Mucosa of rectum (tissue), 2 donors: ENCODE results near the gene FAF2.

Source experiments
- H3K27ac ChIP-seq, 2 donors: one replicate each; pipeline ENCODE4 v1.7.0; 2013; ENCODE audit warnings: inconsistent platforms in 2 of 2, low read depth in 2 of 2, low read length in 2 of 2
- H3K27me3 ChIP-seq, 2 donors: one replicate each; pipeline ENCODE4 v1.7.0; 2013; ENCODE audit warnings: low read length in 2 of 2; ENCODE audit not compliant: control insufficient read depth in 2 of 2, insufficient read depth in 2 of 2
- H3K36me3 ChIP-seq, 2 donors: one replicate each; pipeline ENCODE4 v1.7.0; 2013; ENCODE audit warnings: low read length in 2 of 2; ENCODE audit not compliant: control insufficient read depth in 2 of 2, insufficient read depth in 2 of 2
- H3K4me1 ChIP-seq, 2 donors: one replicate each; pipeline ENCODE4 v1.7.0; 2013; ENCODE audit warnings: low read length in 2 of 2, mild to moderate bottlenecking in 1 of 2; ENCODE audit not compliant: control insufficient read depth in 2 of 2, insufficient read depth in 2 of 2
- H3K4me3 ChIP-seq, 2 donors: one replicate each; pipeline ENCODE4 v1.7.0; 2013; ENCODE audit warnings: low read length in 2 of 2
- H3K9ac ChIP-seq, 2 donors: one replicate each; pipeline ENCODE4 v1.7.0; 2013; ENCODE audit warnings: low read length in 2 of 2, low read depth in 1 of 2, mild to moderate bottlenecking in 1 of 2
- H3K9me3 ChIP-seq, 2 donors: one replicate each; pipeline ENCODE4 v1.7.0; 2013; ENCODE audit warnings: low read length in 2 of 2; ENCODE audit not compliant: control insufficient read depth in 2 of 2
- donor health status: healthy.
- donor health status: Normal muscosa, but diverticular disease.

FAF2 gene

DNA sequence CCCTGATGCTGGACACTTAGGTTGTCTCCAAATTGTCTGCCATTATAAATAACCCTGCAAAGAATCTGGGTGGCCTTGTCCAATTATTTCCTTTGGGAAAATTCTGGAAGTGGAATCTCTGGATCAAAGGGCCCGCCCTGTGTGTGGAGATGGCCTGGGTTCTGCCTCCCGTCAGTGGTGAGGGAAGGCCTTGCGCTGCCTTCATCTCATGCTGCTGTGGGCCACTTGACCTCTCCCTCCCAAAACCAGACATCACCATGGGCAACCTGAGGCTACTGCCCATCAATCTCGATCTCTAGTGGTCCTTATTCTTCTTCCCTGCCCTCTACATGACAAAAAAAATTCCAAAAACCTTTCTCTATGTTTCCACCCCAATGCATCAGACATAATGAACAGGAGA, 38.4 kb upstream of the FAF2 start:
- peaks cover 8 to 43% of the 10 kb centered on the region in 2 donors for H3K36me3 ChIP-seq
- no peak overlapping the region for H3K27ac ChIP-seq
- H3K9ac ChIP-seq, result no peak overlapping the region
- no peak overlapping the region for H3K4me3 ChIP-seq
- H3K4me1 ChIP-seq, result peaks cover 27 to 45% of the 10 kb centered on the region in 2 donors
- no peaks in the 10 kb centered on the region for H3K9me3 ChIP-seq
- no peaks in the 10 kb centered on the region for H3K27me3 ChIP-seq

DNA sequence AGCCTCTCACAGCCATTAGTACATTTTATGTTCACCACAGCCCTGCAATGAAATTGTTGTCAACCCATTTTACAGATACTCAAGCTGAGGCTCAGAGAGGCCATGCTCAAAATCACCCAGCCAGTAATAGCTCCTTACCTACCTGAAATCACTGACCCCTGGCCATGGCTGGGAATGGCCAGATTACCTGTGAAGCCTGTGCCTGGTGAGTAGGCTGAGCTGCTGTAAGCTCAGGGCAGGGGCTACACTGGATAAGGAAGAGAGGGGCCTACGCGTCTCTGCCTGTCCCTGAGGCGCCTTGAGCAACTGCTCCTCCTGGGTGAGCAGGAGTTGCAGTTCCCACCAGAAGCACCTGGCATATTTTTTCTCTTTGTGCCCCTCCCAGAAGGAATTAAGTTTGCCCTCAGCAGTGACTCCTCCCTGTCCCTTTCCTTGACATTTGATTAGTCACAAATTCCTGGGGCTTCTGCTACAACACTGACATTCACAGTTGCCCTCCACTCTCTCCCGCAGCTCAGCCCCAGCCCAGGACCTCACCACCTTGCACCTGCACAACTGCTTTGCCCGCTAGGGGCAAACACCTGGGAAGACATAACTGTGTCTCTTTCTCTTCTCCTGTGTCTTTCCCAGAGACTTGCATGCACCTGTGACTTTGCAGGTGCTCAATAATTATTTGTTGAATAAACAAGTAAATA, 37.6 kb upstream of the FAF2 start:
- no peak overlapping the region for H3K4me3 ChIP-seq
- no peaks in the 10 kb centered on the region for H3K9me3 ChIP-seq
- H3K27me3 ChIP-seq, result no peaks in the 10 kb centered on the region
- H3K36me3 ChIP-seq, result peaks cover 8 to 43% of the 10 kb centered on the region in 2 donors
- peak overlapping the region in 1 of 2 donors; percentile 6 for H3K9ac ChIP-seq
- H3K27ac ChIP-seq, result no peak overlapping the region
- H3K4me1 ChIP-seq, result peaks cover 27 to 44% of the 10 kb centered on the region in 2 donors

GRCh38 chr5:176412517-176413254, 35.5 kb upstream of the FAF2 start:
- peaks cover 8 to 26% of the 10 kb centered on the region in 2 donors for H3K36me3 ChIP-seq
- H3K4me3 ChIP-seq, result no peak overlapping the region
- no peaks in the 10 kb centered on the region for H3K27me3 ChIP-seq
- peak overlapping the region in 1 of 2 donors; percentile 16 for H3K27ac ChIP-seq
- H3K4me1 ChIP-seq, result peaks cover 26 to 39% of the 10 kb centered on the region in 2 donors
- no peak overlapping the region for H3K9ac ChIP-seq
- H3K9me3 ChIP-seq, result no peaks in the 10 kb centered on the region

GRCh38 chr5:176413255-176413565, 35.0 kb upstream of the FAF2 start:
- peaks cover 26 to 39% of the 10 kb centered on the region in 2 donors for H3K4me1 ChIP-seq
- peak overlapping the region in 1 of 2 donors; percentile 97 for H3K9ac ChIP-seq
- H3K27ac ChIP-seq, result peak overlapping the region in 1 of 2 donors; percentile 16
- H3K4me3 ChIP-seq, result no peak overlapping the region
- no peaks in the 10 kb centered on the region for H3K9me3 ChIP-seq
- no peaks in the 10 kb centered on the region for H3K27me3 ChIP-seq
- peaks cover 6 to 21% of the 10 kb centered on the region in 2 donors for H3K36me3 ChIP-seq

DNA sequence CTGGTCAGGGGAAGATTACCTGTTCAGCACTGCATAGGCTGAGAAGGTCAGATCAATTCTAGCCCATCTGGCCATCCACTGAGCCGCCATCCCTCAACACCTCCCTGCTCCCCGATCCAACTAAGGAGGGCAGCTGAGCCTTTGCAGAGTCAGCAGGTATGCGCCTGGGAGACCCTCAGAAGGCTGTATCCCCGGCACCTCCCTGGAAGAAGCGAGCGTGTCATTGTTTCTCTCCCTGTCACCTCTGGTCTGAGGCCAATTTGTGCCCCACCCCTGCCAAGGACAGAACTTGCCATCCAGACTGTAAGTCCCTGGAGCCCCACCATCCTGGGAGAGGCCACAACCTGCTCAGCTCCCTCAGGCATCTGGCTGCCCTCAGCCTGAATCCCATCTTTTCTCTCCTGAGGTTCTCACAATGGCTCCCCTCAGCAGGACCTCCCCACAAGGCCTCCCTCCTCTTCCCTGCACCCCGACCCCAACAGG, 34.4 kb upstream of the FAF2 start:
- peak overlapping the region in 1 of 2 donors; percentile 97 for H3K9ac ChIP-seq

DNA sequence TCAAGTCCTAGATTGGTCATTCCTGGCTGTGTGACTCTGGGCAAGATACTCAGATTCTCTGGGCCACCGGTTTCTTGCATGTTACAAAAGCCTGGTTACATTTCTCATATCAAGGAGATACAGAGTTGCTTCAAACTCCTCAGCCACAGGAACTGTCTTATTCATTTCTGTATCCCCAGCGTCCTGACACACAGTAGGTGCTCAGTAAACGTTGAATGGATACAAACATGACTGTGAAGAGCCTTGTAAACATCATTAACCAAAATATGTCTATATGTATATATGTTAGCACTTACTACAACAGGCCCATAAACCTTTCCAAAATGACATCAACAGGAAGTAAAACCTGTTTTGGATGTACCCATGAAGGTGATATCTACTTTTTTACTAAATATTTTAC, 33.5 kb upstream of the FAF2 start:
- Histone ChIP-seq H3K9ac (peak overlapping the region; percentile 81 to 97), H3K27me3 (no peaks in the 10 kb centered on the region), H3K4me3 (peak overlapping the region; percentile 89 to 93), H3K27ac (peak overlapping the region in 1 of 2 donors; percentile 84), H3K36me3 (peaks cover 6 to 12% of the 10 kb centered on the region in 2 donors), H3K4me1 (peaks cover 26 to 39% of the 10 kb centered on the region in 2 donors), H3K9me3 (no peaks in the 10 kb centered on the region)

More for the DNA sequence above, 34.4 kb upstream of the FAF2 start:
- peak overlapping the region in 1 of 2 donors; percentile 24 for H3K27ac ChIP-seq
- H3K4me1 ChIP-seq, result peaks cover 26 to 39% of the 10 kb centered on the region in 2 donors
- peaks cover 6 to 17% of the 10 kb centered on the region in 2 donors for H3K36me3 ChIP-seq
- H3K4me3 ChIP-seq, result no peak overlapping the region
- no peaks in the 10 kb centered on the region for H3K27me3 ChIP-seq
- no peaks in the 10 kb centered on the region for H3K9me3 ChIP-seq

DNA sequence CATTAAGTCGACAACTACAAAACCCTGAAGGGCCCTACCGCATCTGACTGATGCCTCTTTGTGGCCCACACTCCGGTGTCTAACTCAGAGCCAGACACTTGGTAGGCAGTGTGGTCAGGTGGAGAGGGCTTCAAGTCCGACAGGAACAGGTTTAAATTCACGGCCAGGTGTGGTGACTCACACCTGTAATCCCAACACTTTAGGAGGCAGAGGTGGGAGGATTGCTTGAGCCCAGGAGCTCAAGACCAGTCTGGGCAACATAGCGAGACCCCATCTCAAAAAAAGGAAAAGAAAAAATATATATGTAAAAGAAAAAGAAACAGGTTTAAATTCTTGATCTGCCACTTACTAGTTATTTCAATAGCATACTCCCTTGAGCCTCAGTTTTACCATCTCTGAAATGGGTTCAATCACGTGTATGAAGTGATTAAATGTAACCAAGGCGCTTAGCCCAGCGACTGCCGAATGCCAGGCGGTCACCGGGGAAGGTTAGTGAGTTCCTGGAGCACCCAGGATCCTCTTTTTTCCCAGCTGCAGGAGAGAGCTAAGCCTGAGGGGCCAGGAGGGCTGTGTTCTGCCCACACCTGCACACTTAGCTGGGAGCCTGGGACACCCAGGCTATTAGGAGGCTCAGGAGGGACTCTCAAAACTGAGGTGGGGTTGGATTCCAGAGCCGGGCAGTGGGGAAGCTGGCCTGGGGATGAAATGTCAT, 32.8 kb upstream of the FAF2 start:
- no peaks in the 10 kb centered on the region for H3K27me3 ChIP-seq
- H3K4me1 ChIP-seq, result peaks cover 26 to 39% of the 10 kb centered on the region in 2 donors
- H3K9me3 ChIP-seq, result no peaks in the 10 kb centered on the region
- H3K9ac ChIP-seq, result peak overlapping the region; percentile 81 to 97
- peak overlapping the region; percentile 84 to 86 for H3K27ac ChIP-seq
- H3K4me3 ChIP-seq, result peak overlapping the region; percentile 89 to 93
- peaks cover 1 to 6% of the 10 kb centered on the region in 2 donors for H3K36me3 ChIP-seq

- H3K9ac ChIP-seq, result peak within 1 kb of the TSS; percentile 81 to 97
- no peaks in the 10 kb centered on the region for H3K27me3 ChIP-seq
- H3K4me3 ChIP-seq, result peak within 1 kb of the TSS; percentile 89 to 93
- H3K9me3 ChIP-seq, result no peaks in the 10 kb centered on the region
- peaks cover 0 to 2% of the 10 kb centered on the region in 2 donors for H3K36me3 ChIP-seq
- H3K4me1 ChIP-seq, result peaks cover 26 to 31% of the 10 kb centered on the region in 2 donors
- H3K27ac ChIP-seq, result peak within 1 kb of the TSS; percentile 84 to 86
Measured at GRCh38 chr5:176415952-176416924, 31.9 kb upstream of the FAF2 start, which contains the start of gene CLTB. CLTB (minus strand) TSS chr5:176416539; CDS start chr5:176416363, 176 bp downstream.

- H3K9me3 ChIP-seq, result no peaks in the 10 kb centered on the region
- H3K9ac ChIP-seq, result peak overlapping the region; percentile 54 to 97
- H3K4me1 ChIP-seq, result peaks cover 26 to 29% of the 10 kb centered on the region in 2 donors
- H3K36me3 ChIP-seq, result peaks cover 0 to 2% of the 10 kb centered on the region in 2 donors
- H3K4me3 ChIP-seq, result peak overlapping the region; percentile 1 to 89
- peak overlapping the region; percentile 48 to 56 for H3K27ac ChIP-seq
- no peaks in the 10 kb centered on the region for H3K27me3 ChIP-seq
Measured at GRCh38 chr5:176416965-176417364, 31.2 kb upstream of the FAF2 start.
